ENCODE measurements around the gene CDR2L. TPM values are rescaled to one million over a fixed set of nuclear protein-coding genes. Genes with fewer than 3 reads are reported as not detected.
"Not testable (repeated sequence)": the region's sequence is repeated elsewhere in the genome, so short reads cannot be mapped to it uniquely, and the experiment has no call there.

CDR2L gene
- total RNA-seq, 1 donor from 2014 or later, result 18.3 TPM

- intact Hi-C loops (cut with micrococcal nuclease), result no loop called here
- no peak for ATAC-seq
- no peak for DNase-seq
Observed at GRCh38 chr17:74978240-74978639, 9.2 kb upstream of the CDR2L start.

GRCh38 chr17:74979408-74980146 lies 7.9 kb upstream of the CDR2L start:
- DNase-seq (no peak), ATAC-seq (no peak)
- intact Hi-C loops (cut with micrococcal nuclease), result no loop called here

DNA sequence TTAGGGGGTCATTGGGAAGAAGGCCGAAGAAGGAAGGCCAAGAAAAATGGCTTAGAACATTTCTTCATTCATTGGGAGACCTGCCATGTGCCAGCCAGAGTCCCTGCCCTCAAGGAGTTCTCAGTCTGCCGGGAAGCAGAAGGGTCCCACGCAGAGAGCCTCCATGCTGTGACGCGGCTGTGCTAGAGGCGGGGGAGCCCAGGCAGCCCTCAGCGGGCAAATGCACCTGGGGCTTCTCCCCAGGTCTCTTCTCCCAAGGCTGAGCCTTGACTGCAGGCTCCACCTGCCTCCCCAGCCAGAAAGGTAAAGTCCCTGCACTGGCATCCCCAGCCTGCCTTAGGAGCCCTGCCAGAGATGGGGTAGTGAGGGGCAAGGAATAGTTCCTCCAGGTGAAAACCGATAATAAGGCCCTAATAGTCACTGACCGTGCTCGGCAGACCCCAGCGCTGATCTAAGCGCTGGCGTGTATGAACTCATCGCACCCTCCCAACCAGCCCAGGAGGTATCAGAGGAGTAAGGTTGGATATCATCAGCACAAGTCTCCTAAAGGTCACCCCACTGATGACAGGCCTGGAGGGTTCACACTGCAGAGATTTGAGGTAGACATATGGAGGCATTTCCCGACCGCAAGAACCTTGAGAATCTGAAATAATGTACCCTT lies 6.0 kb upstream of the CDR2L start:
- ATAC-seq, result no peak
- intact Hi-C loops (cut with micrococcal nuclease), result no loop called here
- no peak for DNase-seq

GRCh38 chr17:74981979-74982662 lies 5.3 kb upstream of the CDR2L start:
- ATAC-seq (peak; percentile 96), DNase-seq (peak; percentile 88)
- intact Hi-C loops (cut with micrococcal nuclease), result no loop called here

- DNase-seq; intact Hi-C loops (cut with micrococcal nuclease): not testable (repeated sequence)
- ATAC-seq, result peak; percentile 5
Observed at GRCh38 chr17:74982663-74983313, 4.6 kb upstream of the CDR2L start.

GRCh38 chr17:74986206-74986576 lies 1.2 kb upstream of the CDR2L start:
- ATAC-seq, result no peak
- DNase-seq, result no peak

GRCh38 chr17:74987909-74988711 lies 678 bp downstream of the CDR2L start:
- DNase-seq, result peak; percentile 89
- intact Hi-C loops (cut with micrococcal nuclease), result no loop called here
- ATAC-seq, result peak; percentile 83

More at GRCh38 chr17:74986206-74986576, 1.2 kb upstream of the CDR2L start:
- intact Hi-C loops (cut with micrococcal nuclease), result no loop called here

- intact Hi-C loops (cut with micrococcal nuclease), result no loop called here
- no peak for ATAC-seq
Observed at GRCh38 chr17:74990581-74991105, 3.2 kb downstream of the CDR2L start.

GRCh38 chr17:74992223-74992622 lies 4.8 kb downstream of the CDR2L start:
- no peak for DNase-seq
- ATAC-seq, result no peak
- intact Hi-C loops (cut with micrococcal nuclease), result no loop called here

More at GRCh38 chr17:74990581-74991105, 3.2 kb downstream of the CDR2L start:
- DNase-seq, result no peak

- intact Hi-C loops (cut with micrococcal nuclease), result no loop called here
- DNase-seq (no peak), ATAC-seq (no peak)
Observed at GRCh38 chr17:74994440-74994839, 7.0 kb downstream of the CDR2L start.

DNA sequence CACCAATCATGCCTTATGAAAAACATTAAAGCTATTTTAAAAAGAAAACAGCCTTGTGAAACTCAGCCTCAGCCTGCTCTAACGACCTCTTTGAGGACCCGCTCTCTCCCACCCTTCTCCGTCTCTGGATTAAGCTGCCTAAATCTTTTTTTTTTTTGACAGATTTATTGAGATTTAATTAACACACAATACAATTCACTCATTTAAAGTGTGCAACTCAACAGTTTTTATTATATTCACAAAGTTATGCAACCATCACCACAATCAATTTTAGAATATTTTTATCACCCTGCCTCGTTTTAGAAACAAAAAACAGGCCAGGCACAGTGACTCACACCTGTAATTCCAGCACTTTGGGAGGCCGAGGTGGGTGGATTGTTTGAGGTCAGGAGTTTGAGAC lies 8.4 kb downstream of the CDR2L start:
- DNase-seq (no peak), ATAC-seq (no peak)
- intact Hi-C loops (cut with micrococcal nuclease), result no loop called here

GRCh38 chr17:74998783-74999182 lies 11.4 kb downstream of the CDR2L start:
- DNase-seq (peak; percentile 59), ATAC-seq (peak; percentile 91)
- intact Hi-C loops (cut with micrococcal nuclease), result no loop called here

DNA sequence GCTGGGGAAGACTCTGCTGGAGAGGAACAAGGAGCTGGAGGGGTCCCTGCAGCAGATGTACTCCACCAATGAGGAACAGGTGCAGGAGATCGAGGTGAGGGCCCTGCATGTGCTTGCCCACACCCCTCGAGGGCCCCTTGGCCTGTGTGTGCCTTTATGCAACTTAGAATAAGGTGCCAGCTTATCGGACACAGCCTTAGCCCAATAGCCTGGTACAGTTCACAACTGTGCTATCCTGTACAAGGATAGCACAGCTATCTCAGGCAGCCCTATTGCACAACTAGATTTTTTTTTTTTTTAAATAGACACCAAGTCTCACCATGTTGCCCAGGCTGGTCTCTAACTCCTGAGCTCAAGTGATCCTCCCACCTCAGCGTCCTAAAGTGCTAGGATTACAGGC lies 12.1 kb downstream of the CDR2L start:
- DNase-seq, result peak; percentile 46
- intact Hi-C loops (cut with micrococcal nuclease), result no loop called here
- peak; percentile 88 for ATAC-seq

GRCh38 chr17:75001915-75002843 lies 14.7 kb downstream of the CDR2L start:
- DNase-seq, result no peak
- ATAC-seq, result no peak
- intact Hi-C loops (cut with micrococcal nuclease), result no loop called here

- DNase-seq (no peak), ATAC-seq (no peak)
- intact Hi-C loops (cut with micrococcal nuclease), result no loop called here
Observed at GRCh38 chr17:75003070-75003956, 15.9 kb downstream of the CDR2L start.

DNA sequence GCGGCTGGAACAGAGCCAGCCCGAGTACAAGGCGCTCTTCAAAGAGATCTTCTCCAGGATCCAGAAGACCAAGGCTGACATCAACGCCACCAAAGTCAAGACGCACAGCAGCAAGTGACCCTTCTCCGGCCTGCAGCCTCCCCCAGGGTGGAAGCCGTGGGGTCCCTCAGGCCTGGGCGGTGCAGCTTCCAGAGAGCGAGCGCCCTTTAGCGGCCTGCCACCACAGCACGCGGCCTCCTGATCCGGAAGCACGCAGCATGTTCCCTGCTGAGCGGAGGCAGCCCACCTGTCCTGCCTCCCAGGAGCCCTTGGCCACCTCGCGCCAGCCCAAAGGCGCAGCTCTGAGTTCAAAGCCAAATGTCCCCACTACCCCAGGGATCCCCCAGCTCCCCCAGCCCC lies 16.5 kb downstream of the CDR2L start:
- DNase-seq (no peak), ATAC-seq (no peak)
- intact Hi-C loops (cut with micrococcal nuclease), result no loop called here

DNA sequence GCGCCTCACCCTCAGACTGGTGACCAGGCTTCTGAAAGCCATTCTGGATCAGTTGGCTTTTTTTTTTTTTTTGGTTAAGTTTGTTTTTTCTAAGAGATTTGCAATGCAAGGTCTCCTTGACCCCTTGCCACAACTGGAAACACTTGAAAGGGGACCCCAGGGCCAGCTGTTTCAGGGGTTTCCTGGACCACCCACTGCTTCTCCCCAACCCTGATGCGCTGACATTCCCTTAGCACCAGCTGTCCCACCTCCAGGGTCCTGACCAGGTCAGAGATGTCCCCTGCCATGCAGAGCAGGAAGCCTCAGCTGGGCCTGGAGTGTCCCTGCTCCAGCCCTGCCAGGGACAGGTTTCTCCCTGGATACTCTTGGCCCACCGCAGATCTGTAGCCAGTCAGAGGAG lies 16.9 kb downstream of the CDR2L start:
- no peak for DNase-seq
- ATAC-seq, result no peak
- intact Hi-C loops (cut with micrococcal nuclease), result no loop called here

Measured in left ventricle myocardium superior (tissue), 1 donor.